Parathyroid adenoma (tissue), 2 donors: ENCODE data around the gene CTDSPL.
"Not testable (repeated sequence)": the region's sequence is repeated elsewhere in the genome, so short reads cannot be mapped to it uniquely, and the experiment has no call there.

Experiments
- H2AFZ ChIP-seq: fragments of 300-600 bp; sonication (generic); one replicate; pipeline ENCODE4 v1.7.0; 2017; ENCODE audit warnings: antibody characterized with exemption, mild to moderate bottlenecking
- H3K27ac ChIP-seq: fragments of 300-600 bp; sonication (generic); one replicate; pipeline ENCODE4 v1.7.0; 2017
- H3K27me3 ChIP-seq: fragments of 300-600 bp; sonication (generic); one replicate; pipeline ENCODE4 v1.7.0; 2017; ENCODE audit warnings: low read length; ENCODE audit not compliant: control insufficient read depth, insufficient read depth
- H3K36me3 ChIP-seq: fragments of 300-600 bp; sonication (generic); one replicate; pipeline ENCODE4 v1.7.0; 2017; ENCODE audit warnings: low read length; ENCODE audit not compliant: control insufficient read depth, insufficient read depth
- H3K4me1 ChIP-seq: fragments of 300-600 bp; sonication (generic); one replicate; pipeline ENCODE4 v1.7.0; 2017; ENCODE audit warnings: control low read depth
- H3K4me2 ChIP-seq: fragments of 300-600 bp; sonication (generic); one replicate; pipeline ENCODE4 v1.7.0; 2017; ENCODE audit warnings: low read length
- H3K4me3 ChIP-seq: fragments of 300-600 bp; sonication (generic); one replicate; pipeline ENCODE4 v1.7.0; 2017; ENCODE audit warnings: low read depth, low read length
- H3K79me2 ChIP-seq: fragments of 300-600 bp; sonication (generic); one replicate; pipeline ENCODE4 v1.7.0; 2017; ENCODE audit warnings: control low read depth
- H3K9ac ChIP-seq: fragments of 300-600 bp; sonication (generic); one replicate; pipeline ENCODE4 v1.7.0; 2017; ENCODE audit warnings: mild to moderate bottlenecking
- H3K9me3 ChIP-seq: fragments of 300-600 bp; sonication (generic); one replicate; pipeline ENCODE4 v1.7.0; 2017; ENCODE audit warnings: low read length; ENCODE audit not compliant: control insufficient read depth
- TF ChIP-seq, protein P1 (sequence below): fragments of 300-600 bp; sonication (generic); IDR thresholded peaks from one replicate; pipeline ENCODE4 v1.7.0; 2017; ENCODE audit warnings: antibody characterized with exemption, mild to moderate bottlenecking
- donor health status: primary hyperparathyroidism.

CTDSPL gene, protein sequence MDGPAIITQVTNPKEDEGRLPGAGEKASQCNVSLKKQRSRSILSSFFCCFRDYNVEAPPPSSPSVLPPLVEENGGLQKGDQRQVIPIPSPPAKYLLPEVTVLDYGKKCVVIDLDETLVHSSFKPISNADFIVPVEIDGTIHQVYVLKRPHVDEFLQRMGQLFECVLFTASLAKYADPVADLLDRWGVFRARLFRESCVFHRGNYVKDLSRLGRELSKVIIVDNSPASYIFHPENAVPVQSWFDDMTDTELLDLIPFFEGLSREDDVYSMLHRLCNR

GRCh38 chr3:37861620-37862041 is at the start of gene CTDSPL:
Gene CTDSPL (plus strand): TSS chr3:37861880. CDS start chr3:37862200, 320 bp downstream.
- Histone ChIP-seq H3K4me2 (peak within 1 kb of the TSS; percentile 75), H3K4me1 (peaks cover 9% of the 10 kb centered on the region), H3K79me2 (peaks cover 5% of the 10 kb centered on the region), H3K36me3 (no peaks in the 10 kb centered on the region), H3K27ac (peak within 1 kb of the TSS; percentile 78), H3K9me3 (no peaks in the 10 kb centered on the region), H3K4me3 (peak within 1 kb of the TSS; percentile 66), H3K9ac (peak within 1 kb of the TSS; percentile 57), H3K27me3 (no peaks in the 10 kb centered on the region), H2AFZ (peak within 1 kb of the TSS; percentile 91)
- TF ChIP-seq, protein P1, sequence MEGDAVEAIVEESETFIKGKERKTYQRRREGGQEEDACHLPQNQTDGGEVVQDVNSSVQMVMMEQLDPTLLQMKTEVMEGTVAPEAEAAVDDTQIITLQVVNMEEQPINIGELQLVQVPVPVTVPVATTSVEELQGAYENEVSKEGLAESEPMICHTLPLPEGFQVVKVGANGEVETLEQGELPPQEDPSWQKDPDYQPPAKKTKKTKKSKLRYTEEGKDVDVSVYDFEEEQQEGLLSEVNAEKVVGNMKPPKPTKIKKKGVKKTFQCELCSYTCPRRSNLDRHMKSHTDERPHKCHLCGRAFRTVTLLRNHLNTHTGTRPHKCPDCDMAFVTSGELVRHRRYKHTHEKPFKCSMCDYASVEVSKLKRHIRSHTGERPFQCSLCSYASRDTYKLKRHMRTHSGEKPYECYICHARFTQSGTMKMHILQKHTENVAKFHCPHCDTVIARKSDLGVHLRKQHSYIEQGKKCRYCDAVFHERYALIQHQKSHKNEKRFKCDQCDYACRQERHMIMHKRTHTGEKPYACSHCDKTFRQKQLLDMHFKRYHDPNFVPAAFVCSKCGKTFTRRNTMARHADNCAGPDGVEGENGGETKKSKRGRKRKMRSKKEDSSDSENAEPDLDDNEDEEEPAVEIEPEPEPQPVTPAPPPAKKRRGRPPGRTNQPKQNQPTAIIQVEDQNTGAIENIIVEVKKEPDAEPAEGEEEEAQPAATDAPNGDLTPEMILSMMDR: no peak

GRCh38 chr3:37812499-37812896 is 49.2 kb upstream of the CTDSPL start:
- TF ChIP-seq, protein P1: no peak
- Histone ChIP-seq H2AFZ (no peak overlapping the region), H3K4me3 (no peak overlapping the region), H3K79me2 (no peaks in the 10 kb centered on the region), H3K36me3 (no peaks in the 10 kb centered on the region), H3K9me3 (no peaks in the 10 kb centered on the region), H3K27me3 (no peaks in the 10 kb centered on the region), H3K4me1 (no peaks in the 10 kb centered on the region), H3K4me2 (no peak overlapping the region), H3K27ac (no peak overlapping the region), H3K9ac (no peak overlapping the region)

DNA sequence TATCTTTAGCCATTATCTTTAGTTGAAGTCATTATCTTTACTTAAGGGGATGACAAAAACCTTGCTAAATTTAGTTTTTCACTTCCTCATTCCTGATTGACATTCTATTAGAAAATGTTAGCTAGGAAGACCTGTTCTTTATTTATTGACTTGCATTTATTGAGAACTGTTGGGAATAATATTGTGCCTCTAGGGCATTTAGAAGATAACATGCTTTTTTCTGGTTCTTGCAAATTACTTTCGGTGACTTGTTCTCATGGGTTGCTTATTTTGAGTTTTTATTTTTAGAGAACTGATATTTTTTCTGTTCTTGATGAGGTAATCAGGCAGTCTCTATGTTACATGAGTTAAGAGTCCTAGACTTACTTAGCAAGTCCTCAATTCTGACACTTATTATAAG is 48.3 kb upstream of the CTDSPL start:
- Histone ChIP-seq H3K79me2 (no peaks in the 10 kb centered on the region), H2AFZ (no peak overlapping the region), H3K4me3 (no peak overlapping the region), H3K36me3 (no peaks in the 10 kb centered on the region), H3K27me3 (no peaks in the 10 kb centered on the region), H3K4me1 (no peaks in the 10 kb centered on the region), H3K9ac (no peak overlapping the region), H3K4me2 (no peak overlapping the region), H3K9me3 (no peaks in the 10 kb centered on the region), H3K27ac (no peak overlapping the region)
- TF ChIP-seq, protein P1: no peak

DNA sequence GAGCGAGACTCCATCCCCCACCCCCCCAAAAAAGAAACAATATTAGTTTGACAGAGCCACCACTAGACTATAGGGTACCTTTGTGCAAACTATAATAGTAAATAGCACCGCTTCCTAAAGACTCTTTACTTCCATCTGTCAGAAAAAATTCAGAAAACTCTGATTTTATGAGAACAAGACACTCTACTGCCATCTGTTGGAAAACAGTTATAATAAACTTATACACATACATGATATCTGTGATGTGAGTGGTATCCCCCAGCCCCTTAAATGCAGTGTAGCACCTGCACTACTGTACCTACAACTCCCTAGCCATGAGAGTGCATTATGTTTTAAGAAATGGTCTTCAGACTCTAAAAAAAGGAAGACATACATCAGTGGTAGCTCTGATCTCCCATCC is 47.1 kb upstream of the CTDSPL start:
- no peak overlapping the region for H3K27ac ChIP-seq
- TF ChIP-seq, protein P1: peak; percentile 8
- H3K4me1 ChIP-seq: no peaks in the 10 kb centered on the region

GRCh38 chr3:37815156-37815555 is 46.5 kb upstream of the CTDSPL start:
- not testable (repeated sequence) for H3K27ac ChIP-seq, H3K27me3 ChIP-seq, H3K79me2 ChIP-seq, H3K36me3 ChIP-seq, H3K9ac ChIP-seq, H3K4me3 ChIP-seq, H3K4me2 ChIP-seq, H2AFZ ChIP-seq, H3K9me3 ChIP-seq, H3K4me1 ChIP-seq

More for the DNA sequence above, 47.1 kb upstream of the CTDSPL start:
- H3K27me3 ChIP-seq: no peaks in the 10 kb centered on the region
- no peak overlapping the region for H3K4me2 ChIP-seq
- no peak overlapping the region for H2AFZ ChIP-seq
- no peaks in the 10 kb centered on the region for H3K36me3 ChIP-seq
- no peak overlapping the region for H3K4me3 ChIP-seq
- H3K9me3 ChIP-seq: no peaks in the 10 kb centered on the region
- H3K9ac ChIP-seq: no peak overlapping the region
- H3K79me2 ChIP-seq: no peaks in the 10 kb centered on the region
